SIG-M5 treated with dmso at 0.1 percent for 504 hours (cell line): ENCODE measurements around the gene NUDT8.
"Not testable (repeated sequence)": the region's sequence is repeated elsewhere in the genome, so short reads cannot be mapped to it uniquely, and the experiment has no call there.

ENCODE experiments used
- DNase-seq: peaks from one replicate; lab custom pipeline; 2025; ENCODE audit not compliant: unreplicated experiment; lab: John Stamatoyannopoulos, UW

NUDT8 gene

GRCh38 chr11:67644042-67644441 lies 14.3 kb upstream of the NUDT8 start:
- DNase-seq: no peak

- DNase-seq: no peak
Measured at GRCh38 chr11:67642173-67643120, 12.7 kb upstream of the NUDT8 start.

GRCh38 chr11:67641338-67642172 lies 11.8 kb upstream of the NUDT8 start:
- no peak for DNase-seq

GRCh38 chr11:67640758-67641337 lies 11.1 kb upstream of the NUDT8 start:
- DNase-seq: no peak

GRCh38 chr11:67640021-67640757 lies 10.5 kb upstream of the NUDT8 start:
- DNase-seq: peak; percentile 68

- DNase-seq: no peak
Measured at GRCh38 chr11:67639438-67639859, 9.7 kb upstream of the NUDT8 start, which contains the start of gene TBX10. TBX10 (minus strand) TSS chr11:67639763; CDS start chr11:67639472, 291 bp downstream.

- no peak for DNase-seq
Measured at GRCh38 chr11:67638535-67639437, 9.0 kb upstream of the NUDT8 start.

- DNase-seq: not testable (repeated sequence)
Measured at GRCh38 chr11:67637441-67637840, 7.7 kb upstream of the NUDT8 start.

GRCh38 chr11:67636962-67637361 lies 7.2 kb upstream of the NUDT8 start:
- no peak for DNase-seq

- DNase-seq: no peak
Measured at GRCh38 chr11:67635231-67635521, 5.4 kb upstream of the NUDT8 start.

- no peak for DNase-seq
Measured at GRCh38 chr11:67634366-67635230, 4.9 kb upstream of the NUDT8 start.

- no peak for DNase-seq
Measured at GRCh38 chr11:67633758-67634365, 4.1 kb upstream of the NUDT8 start.

GRCh38 chr11:67632982-67633755 lies 3.4 kb upstream of the NUDT8 start:
- DNase-seq: no peak

- no peak for DNase-seq
Measured at GRCh38 chr11:67632175-67632981, 2.6 kb upstream of the NUDT8 start.

GRCh38 chr11:67631853-67632174 lies 2.1 kb upstream of the NUDT8 start:
- DNase-seq: no peak

- no peak for DNase-seq
Measured at GRCh38 chr11:67631411-67631810, 1.7 kb upstream of the NUDT8 start.

- DNase-seq: no peak
Measured at GRCh38 chr11:67630943-67631331, 1.2 kb upstream of the NUDT8 start.
